ENCODE measurements around the gene RBMS1. TPM values are rescaled to one million over a fixed set of nuclear protein-coding genes. Genes with fewer than 3 reads are reported as not detected.

The RBMS1 gene
- total and polyA plus RNA-seq, 8 donors = 91.7 to 133 (median 119) TPM

- ATAC-seq (no peak), DNase-seq (no peak)
- H3K36me3 ChIP-seq = peaks cover 0 to 5% of the 10 kb centered on the region in 2 donors
- intact Hi-C loops (cut with DNase I) = no loop called here
- H3K4me1 ChIP-seq = peaks cover 10 to 84% of the 10 kb centered on the region in 2 donors
- no peak overlapping the region for H3K4me3 ChIP-seq
- no peak overlapping the region for H3K27ac ChIP-seq
- no peaks in the 10 kb centered on the region for H3K27me3 ChIP-seq
- H3K9me3 ChIP-seq = no peaks in the 10 kb centered on the region
- TF ChIP-seq, protein P1, sequence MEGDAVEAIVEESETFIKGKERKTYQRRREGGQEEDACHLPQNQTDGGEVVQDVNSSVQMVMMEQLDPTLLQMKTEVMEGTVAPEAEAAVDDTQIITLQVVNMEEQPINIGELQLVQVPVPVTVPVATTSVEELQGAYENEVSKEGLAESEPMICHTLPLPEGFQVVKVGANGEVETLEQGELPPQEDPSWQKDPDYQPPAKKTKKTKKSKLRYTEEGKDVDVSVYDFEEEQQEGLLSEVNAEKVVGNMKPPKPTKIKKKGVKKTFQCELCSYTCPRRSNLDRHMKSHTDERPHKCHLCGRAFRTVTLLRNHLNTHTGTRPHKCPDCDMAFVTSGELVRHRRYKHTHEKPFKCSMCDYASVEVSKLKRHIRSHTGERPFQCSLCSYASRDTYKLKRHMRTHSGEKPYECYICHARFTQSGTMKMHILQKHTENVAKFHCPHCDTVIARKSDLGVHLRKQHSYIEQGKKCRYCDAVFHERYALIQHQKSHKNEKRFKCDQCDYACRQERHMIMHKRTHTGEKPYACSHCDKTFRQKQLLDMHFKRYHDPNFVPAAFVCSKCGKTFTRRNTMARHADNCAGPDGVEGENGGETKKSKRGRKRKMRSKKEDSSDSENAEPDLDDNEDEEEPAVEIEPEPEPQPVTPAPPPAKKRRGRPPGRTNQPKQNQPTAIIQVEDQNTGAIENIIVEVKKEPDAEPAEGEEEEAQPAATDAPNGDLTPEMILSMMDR (IDR thresholded peaks at IDR 0.05) = no peak
Observed at GRCh38 chr2:160349306-160349705, 144.3 kb downstream of the RBMS1 start.

GRCh38 chr2:160347269-160347863 lies 146.2 kb downstream of the RBMS1 start:
- TF ChIP-seq, protein P1 (IDR thresholded peaks at IDR 0.05) = no peak
- Histone ChIP-seq H3K9me3 (no peaks in the 10 kb centered on the region), H3K4me3 (no peak overlapping the region), H3K36me3 (peaks cover 0 to 5% of the 10 kb centered on the region in 2 donors), H3K4me1 (peaks cover 0 to 71% of the 10 kb centered on the region in 2 donors), H3K27me3 (no peaks in the 10 kb centered on the region), H3K27ac (no peak overlapping the region)
- ATAC-seq (no peak), DNase-seq (no peak)
- intact Hi-C loops (cut with DNase I) = no loop called here

- Histone ChIP-seq H3K9me3 (no peaks in the 10 kb centered on the region), H3K4me1 (peaks cover 0 to 52% of the 10 kb centered on the region in 2 donors), H3K4me3 (no peak overlapping the region), H3K36me3 (peaks cover 0 to 5% of the 10 kb centered on the region in 2 donors), H3K27ac (peak overlapping the region in 1 of 2 donors; percentile 30), H3K27me3 (no peaks in the 10 kb centered on the region)
- DNase-seq (no peak), ATAC-seq (peak; percentile 47)
- TF ChIP-seq, protein P1 (IDR thresholded peaks at IDR 0.05) = no peak
- intact Hi-C loops (cut with DNase I) = no loop called here
Observed at GRCh38 chr2:160345071-160345764, 148.4 kb downstream of the RBMS1 start.

DNA sequence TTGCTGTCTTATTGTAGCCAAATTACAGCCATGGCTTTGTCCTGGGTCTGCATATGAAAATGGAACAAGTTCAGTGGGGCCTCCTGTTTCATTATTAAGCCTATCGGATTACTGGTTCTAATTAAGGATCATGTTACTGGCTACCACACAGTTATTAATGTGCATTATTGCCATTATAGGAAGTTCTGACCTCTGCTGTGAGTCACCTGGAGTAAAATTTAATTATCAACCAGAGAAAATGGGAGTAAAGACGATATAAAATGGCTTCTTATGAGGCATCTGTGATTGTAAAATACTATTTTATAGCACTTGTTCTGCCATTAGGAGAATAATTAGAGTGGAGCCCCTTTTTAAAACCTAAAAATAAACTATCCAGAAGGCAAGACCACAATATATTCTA lies 150.2 kb downstream of the RBMS1 start:
- Histone ChIP-seq H3K27me3 (no peaks in the 10 kb centered on the region), H3K4me3 (no peak overlapping the region), H3K4me1 (peaks cover 0 to 52% of the 10 kb centered on the region in 2 donors), H3K27ac (no peak overlapping the region), H3K36me3 (no peaks in the 10 kb centered on the region), H3K9me3 (no peaks in the 10 kb centered on the region)
- no peak for DNase-seq
- intact Hi-C loops (cut with DNase I) = no loop called here
- TF ChIP-seq, protein P1 (IDR thresholded peaks at IDR 0.05) = no peak
- ATAC-seq = no peak

DNA sequence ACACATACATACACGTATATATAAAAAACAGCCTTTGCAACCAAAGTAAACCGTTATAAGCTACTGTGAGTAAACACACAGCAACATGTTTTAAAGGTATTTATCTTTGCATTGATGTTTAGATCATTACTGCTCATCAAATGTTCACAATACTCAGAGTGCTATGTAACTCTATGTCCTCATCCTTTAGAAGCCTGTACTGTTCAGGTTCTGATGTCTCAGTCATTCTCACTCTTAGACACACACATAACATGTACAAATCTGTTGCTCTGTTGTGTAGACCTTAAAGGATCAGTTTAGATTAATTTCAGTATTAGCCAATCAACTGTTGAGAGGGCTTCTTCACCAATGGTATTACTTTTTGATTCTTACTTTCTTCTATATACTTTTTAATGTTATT lies 153.9 kb downstream of the RBMS1 start:
- Histone ChIP-seq H3K27ac (no peak overlapping the region), H3K27me3 (no peaks in the 10 kb centered on the region), H3K4me1 (peaks cover 0 to 41% of the 10 kb centered on the region in 2 donors), H3K4me3 (no peak overlapping the region), H3K9me3 (no peaks in the 10 kb centered on the region), H3K36me3 (no peaks in the 10 kb centered on the region)
- ATAC-seq (no peak), DNase-seq (no peak)
- intact Hi-C loops (cut with DNase I) = no loop called here
- TF ChIP-seq, protein P1 (IDR thresholded peaks at IDR 0.05) = no peak

Data from left lung (tissue), 10 donors.